Stimulated activated CD8-positive, alpha-beta memory T cell treated with anti-CD3 and anti-CD28 coated beads, Interleukin-12 subunit alpha, Interleukin-12 subunit beta, amount 100 ng/mL, for 24 hours (primary cell): ENCODE data around the gene ODC1.
"Not testable (repeated sequence)": the region's sequence is repeated elsewhere in the genome, so short reads cannot be mapped to it uniquely, and the experiment has no call there.

Experiments
- DNase-seq: peaks from one replicate; pipeline ENCODE4 v3.0.0-alpha.2; 2020; ENCODE audit errors: extremely low read depth

Gene ODC1

GRCh38 chr2:10452956-10453904 lies 5.1 kb upstream of the ODC1 start:
- DNase-seq, result no peak

DNA sequence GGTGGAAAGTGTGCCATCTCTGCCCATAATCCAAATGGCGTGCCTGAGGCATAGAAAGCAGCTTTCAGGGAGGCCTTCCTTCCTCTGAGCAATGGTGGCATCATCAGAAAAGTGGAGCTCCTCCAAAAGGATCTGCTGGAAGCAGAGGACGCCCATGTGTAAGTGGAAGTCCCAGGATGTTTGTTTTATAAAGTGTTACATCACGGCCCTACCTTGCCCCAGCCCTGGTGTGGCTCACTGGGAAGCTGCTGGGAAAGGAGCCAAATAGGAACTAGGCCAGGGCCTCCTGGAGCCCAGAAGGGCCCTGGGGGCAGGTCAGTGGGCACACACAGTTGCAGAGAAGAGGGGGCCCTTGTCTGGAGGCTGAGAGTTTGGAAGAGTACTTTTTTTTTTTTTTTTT lies 4.2 kb upstream of the ODC1 start:
- no peak for DNase-seq

- DNase-seq, result no peak
Measured at GRCh38 chr2:10451819-10452218, 3.7 kb upstream of the ODC1 start.

- DNase-seq, result no peak
Measured at GRCh38 chr2:10449838-10450691, 1.9 kb upstream of the ODC1 start.

GRCh38 chr2:10449486-10449831 lies 1.3 kb upstream of the ODC1 start:
- no peak for DNase-seq

- peak; percentile 87 for DNase-seq
Measured at GRCh38 chr2:10448576-10449485, 704 bp upstream of the ODC1 start.

- no peak for DNase-seq
Measured at GRCh38 chr2:10447300-10447894, 730 bp downstream of the ODC1 start.

GRCh38 chr2:10446631-10447030 lies 1.5 kb downstream of the ODC1 start:
- no peak for DNase-seq

GRCh38 chr2:10444463-10444862 lies 3.7 kb downstream of the ODC1 start:
- DNase-seq, result no peak

- not testable (repeated sequence) for DNase-seq
Measured at GRCh38 chr2:10442469-10443126, 5.5 kb downstream of the ODC1 start.

GRCh38 chr2:10441948-10442347 lies 6.2 kb downstream of the ODC1 start:
- no peak for DNase-seq

- DNase-seq, result no peak
Measured at GRCh38 chr2:10440736-10441135, 7.4 kb downstream of the ODC1 start.

- no peak for DNase-seq
Measured at GRCh38 chr2:10439971-10440370, 8.2 kb downstream of the ODC1 start.

DNA sequence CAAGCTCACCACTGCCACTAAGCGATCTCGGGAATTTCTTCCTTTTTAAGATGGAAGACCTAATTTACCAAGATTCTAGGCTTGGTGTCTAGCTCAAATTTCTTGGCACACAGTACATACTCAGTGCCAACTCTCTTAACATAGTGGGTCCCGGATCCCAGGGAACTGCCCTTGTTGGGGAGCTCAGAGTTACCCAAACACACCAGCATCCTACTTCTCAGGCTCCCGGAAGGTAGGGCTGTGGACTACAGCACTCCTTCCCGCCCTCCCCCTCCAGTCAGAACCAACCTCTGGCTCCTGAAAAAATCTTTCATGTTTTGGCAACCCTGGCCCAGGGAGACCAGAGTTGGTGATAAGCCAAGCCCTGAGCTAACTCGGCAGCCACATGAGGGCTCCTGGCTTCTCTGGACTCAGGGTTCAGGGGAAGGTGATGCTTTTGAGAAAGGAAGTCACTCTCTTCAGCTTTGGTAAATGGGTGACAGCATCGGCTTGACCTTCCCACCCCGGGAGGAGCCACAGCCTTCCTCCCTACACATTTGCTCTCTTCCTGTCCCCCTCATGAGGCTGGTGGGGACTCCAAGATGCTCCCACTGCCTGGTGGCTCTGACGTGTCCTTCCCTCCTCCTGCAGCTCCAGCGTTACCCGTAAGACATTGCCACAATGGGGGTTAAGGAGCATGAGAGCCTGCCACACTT lies 8.8 kb downstream of the ODC1 start:
- DNase-seq, result no peak

GRCh38 chr2:10438688-10439087 lies 9.4 kb downstream of the ODC1 start:
- DNase-seq, result no peak

DNA sequence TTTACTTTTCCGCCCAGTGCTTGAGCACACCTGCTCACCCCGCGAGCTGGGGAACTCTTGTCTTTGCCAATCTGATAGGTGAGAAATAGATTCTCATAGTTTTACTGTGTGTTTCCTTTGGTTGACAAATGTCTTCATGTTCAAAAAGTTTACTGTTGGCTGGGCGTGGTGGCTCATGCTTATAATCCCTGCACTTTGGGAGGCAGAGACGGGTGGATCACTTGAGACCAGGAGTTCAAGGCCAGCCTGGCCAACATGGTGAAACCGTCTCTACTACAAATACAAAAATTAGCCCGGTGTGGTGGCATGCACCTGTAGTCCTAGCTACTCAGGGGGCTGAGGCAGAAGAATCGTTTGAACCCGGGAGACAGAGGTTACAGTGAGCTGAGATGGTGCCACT lies 10.3 kb downstream of the ODC1 start:
- no peak for DNase-seq

DNA sequence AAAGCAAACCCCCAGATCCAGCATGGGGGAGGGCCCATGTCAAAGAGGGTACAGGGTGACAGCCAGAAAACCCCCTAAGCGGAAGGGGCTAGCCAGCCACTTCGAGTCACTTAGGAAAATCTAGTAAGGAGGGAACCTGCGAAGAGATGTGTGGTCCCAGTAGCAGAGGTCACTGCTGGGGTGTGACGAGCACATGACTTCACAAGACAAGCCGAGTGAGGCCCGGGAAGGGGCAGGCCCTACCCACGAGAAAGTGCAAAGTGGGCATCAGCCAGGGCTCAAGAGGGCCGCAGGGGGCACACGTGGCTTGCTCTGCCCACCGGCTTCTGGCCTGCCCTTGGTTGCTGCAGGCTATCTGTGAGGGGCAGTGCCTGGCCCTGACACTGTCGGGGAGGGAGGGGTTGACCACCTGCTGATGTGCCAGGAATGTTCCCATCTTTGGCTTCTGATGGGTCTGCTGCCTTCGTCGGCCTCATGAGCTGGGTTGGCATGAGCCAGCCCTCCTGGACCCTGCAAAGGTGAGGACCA lies 11.5 kb downstream of the ODC1 start:
- no peak for DNase-seq

GRCh38 chr2:10435820-10436204 lies 12.3 kb downstream of the ODC1 start:
- no peak for DNase-seq

DNA sequence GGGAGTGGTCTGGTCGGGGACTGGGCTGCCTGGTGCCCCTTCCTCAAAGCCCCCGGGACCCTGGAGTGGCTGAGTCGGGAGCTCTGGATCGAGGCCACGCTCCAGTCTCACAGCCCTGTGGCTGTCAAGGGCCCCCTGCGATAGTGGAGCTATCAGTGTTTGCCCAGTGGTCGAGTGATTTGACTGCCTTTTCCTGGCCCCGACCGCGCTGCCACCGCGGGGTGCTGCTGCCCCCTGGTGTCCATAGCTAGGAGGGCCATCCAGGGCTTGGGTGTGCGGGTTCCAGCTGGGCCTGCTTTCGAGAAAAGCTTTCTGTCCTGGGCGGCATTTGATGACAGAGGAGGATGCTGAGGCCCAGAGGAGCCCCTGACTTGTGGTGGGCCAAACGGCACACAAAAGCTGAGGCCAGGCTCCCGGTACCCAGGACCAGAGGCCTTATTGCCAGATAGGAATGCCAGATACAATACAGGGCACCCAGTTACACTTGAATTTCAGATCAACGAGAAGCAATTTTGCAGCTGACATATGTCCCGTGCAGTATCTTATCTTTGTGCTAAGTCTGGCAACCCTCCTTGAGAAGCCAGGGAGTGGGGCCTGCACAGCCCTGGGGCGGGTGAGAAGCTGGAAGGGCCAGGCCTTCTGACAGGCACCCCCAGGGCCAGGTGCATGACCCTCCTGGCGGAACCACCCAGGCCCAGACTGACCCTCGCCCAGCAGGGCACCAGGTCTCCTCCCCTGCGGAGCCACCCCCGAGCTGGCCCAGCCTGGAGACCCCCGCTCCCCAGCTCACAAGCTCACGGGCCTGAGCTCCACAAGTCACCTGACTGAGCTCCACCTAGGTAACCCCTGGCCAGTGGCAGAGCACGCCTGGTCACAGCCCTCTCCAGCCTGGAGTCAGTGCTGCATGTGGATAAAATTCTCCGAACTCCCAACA lies 13.0 kb downstream of the ODC1 start:
- peak; percentile 35 for DNase-seq
